ENCODE data around the gene ORAI1. TPM values are rescaled to one million over a fixed set of nuclear protein-coding genes. Genes with fewer than 3 reads are reported as not detected.

Gene ORAI1
- total RNA-seq, 1 experiment from 2014 or later = 15.5 TPM

Other genes starting within 250 kb of the ORAI1 start
- 49.5 and 59.9 TPM in 2 replicates for gene RNF34, start 226.4 kb upstream of the ORAI1 start, total RNA-seq (2014; rRNA removed)
- gene KDM2B, start 45.5 kb upstream of the ORAI1 start, total RNA-seq (2014; rRNA removed) = 19.6 and 28.8 TPM in 2 replicates
- 0.06 TPM in 1 of 2 replicates, not detected in the other for gene MORN3, start 43.1 kb downstream of the ORAI1 start, total RNA-seq (2014; rRNA removed)
- gene TMEM120B, start 86.2 kb downstream of the ORAI1 start, total RNA-seq (2014; rRNA removed) = 13.0 and 13.6 TPM in 2 replicates
- 1.8 and 2.5 TPM in 2 replicates for gene RHOF, start 167.2 kb downstream of the ORAI1 start, total RNA-seq (2014; rRNA removed)
- gene SETD1B, start 177.5 kb downstream of the ORAI1 start, total RNA-seq (2014; rRNA removed) = 2.2 and 2.9 TPM in 2 replicates
- gene HPD, start 232.3 kb downstream of the ORAI1 start, total RNA-seq (2014; rRNA removed) = 0.26 and 0.75 TPM in 2 replicates